HG03060 (cell line): ENCODE results near the gene USP33.
"Not testable (repeated sequence)": the region's sequence is repeated elsewhere in the genome, so short reads cannot be mapped to it uniquely, and the experiment has no call there.

Experiments
- ATAC-seq: cut with Tn5 transposase; IDR thresholded peaks from one replicate; pipeline ENCODE4 v1.9.1; 2021; ENCODE audit warnings: low read depth, moderate number of reproducible peaks; ENCODE audit not compliant: unreplicated experiment

The USP33 gene

DNA sequence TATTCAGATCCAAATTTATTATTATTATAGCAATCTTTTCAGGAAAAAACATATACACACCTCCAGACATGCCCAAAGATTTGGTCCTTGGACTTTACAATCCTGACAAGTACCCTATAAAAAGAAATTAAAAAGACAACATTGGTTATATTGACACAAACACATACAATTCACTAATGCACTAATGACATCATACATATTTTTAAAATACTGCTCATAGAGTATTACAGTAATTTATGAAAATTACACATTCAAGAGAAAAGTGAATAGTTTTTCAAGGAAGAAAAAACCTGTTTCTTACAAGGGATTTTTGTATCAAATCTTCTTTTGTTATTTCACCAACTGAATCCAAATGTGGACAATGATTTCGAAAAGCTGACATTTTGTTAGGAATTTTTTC is 18.3 kb downstream of the USP33 start:
- ATAC-seq: no peak

DNA sequence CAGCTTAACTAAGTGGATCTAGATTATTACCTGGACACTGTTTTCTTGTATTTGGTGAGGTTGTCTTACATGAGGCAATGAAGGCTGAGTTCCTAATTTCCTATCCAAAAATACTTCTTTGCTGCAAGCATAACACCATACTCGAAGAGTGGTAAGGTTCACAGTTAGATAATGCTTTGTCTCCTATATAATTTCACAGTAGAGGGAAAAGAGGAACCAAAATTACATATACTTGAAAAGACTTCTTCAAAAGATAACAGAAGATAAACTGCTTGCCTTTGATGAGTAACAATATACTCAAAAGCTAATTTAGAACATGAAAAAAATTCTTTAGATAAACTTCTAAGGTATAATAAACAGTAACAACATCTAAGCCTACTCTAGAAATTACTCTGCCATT is 20.4 kb downstream of the USP33 start:
- ATAC-seq: no peak

DNA sequence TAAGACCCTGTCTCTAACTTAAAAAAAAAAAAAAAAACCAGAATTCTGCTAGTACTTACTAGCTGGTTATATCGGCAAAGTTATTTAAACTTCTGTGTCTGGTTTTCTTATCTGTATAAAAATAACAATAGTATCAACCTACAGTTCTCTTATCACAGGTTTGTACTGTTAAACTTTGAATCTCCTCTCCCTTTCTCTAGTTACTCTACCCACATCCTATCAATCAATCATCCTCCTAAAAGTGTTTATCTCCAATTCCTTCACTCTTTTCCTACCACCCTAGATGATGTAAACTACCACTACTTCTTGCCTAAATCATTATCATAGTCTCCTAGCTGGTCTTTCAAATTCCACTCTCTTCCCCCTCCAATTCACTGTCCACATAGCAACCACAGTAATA is 27.6 kb downstream of the USP33 start:
- no peak for ATAC-seq

DNA sequence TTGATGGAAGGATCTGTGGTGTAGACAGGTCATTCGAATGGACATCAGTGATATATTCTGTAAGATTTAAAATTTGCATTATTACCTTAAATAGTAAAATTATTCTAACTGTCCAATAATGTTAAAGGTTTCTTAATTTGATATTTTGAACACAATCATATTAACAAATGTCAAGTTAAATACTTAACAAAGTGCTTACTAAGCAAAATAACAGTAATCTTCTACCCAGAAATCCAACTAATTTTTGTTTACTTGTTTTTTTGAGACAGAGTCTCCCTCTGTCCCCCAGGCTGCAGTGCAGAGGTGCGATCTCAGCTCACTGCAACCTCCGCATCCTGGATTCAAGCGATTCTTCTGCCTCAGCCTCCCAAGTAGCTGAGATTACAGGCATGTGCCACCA is 33.9 kb downstream of the USP33 start:
- no peak for ATAC-seq

DNA sequence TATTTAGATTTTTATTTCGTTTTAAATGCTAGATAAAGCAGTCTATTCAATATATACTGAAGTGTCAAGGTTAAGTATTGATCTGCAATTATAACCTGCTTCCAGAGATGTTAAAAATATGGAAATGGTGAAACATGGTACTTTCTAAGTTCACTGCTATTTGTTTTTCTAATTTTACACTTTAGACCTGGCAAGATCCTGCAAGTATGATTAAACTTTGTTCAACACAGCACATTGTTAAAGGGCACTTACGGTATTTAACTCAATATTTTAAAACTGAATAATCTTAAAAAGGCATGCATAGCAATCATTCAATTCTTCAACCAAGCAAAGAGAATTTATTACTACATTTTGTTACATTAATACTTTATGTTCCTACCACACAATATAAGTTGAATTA is 41.5 kb downstream of the USP33 start:
- ATAC-seq: no peak

DNA sequence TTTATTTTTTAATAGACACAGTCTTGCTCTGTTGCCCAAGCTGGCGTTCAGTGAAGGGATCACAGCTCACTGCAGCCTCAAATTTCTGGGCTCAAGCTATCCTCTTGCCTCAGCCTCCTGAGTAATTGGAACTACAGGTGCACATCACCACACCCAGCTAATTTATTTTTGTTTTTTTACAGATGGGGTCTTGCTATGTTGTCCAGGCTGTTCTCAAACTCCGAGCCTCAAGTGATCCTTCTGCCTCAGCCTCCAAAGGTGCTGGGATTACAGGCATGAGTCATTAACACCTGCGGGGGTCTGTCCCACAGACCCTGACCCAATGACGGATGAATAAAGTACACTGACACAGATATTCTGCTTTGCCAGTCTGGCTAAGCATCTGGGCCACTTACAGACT is 43.6 kb downstream of the USP33 start:
- ATAC-seq: no peak

DNA sequence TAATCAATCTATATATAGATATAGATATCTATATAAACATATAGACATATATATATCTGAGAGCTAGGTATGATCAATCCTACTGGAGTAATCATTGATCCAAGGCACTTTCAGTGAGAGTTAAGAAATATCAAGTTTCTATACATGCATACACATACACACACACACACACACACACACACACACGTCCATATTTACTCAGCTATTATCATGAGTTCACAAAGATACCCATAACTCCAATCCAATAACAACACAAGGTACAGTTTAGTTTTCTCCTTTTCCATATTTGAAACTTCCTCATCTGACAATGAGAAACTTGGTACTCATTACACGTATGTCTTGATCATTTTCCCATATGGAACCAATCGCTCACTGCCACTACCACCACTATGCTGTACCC is 49.9 kb downstream of the USP33 start:
- no peak for ATAC-seq

DNA sequence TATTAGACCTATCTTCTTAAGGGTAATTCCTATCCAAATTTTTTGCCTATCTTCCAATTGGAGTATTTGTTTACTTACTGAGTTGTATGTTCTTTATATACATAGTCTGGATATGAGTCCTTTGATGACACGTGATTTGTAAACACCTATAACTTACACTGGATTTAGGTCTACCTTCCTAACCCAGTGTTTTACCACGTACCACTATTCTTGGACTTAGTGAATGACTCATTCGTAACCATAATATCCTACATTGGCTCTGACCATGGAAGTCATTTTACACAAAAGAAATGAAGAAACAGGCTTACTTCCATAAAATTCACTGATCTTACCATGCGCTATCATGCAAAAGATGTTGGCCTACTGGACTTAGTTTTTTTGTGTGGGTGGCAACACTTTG is 53.3 kb downstream of the USP33 start:
- ATAC-seq: no peak

DNA sequence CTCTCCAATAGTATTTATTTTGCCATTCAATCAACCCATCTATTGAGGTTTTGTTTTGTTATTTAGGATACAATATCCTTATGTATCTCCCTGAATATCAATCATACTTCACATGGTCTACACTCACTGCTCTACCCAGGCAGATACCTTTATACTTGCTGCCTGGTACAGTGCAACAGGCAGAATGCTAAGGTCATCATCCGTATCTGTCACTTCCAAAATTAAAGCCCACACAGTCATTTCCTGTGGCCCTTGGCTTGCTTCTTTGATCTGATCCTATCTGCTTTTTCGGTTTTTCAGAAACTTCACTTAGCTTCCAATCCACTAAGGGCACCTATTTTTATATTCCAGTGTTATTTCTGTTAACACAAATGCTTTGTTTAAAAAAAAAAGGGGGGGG is 54.9 kb downstream of the USP33 start:
- ATAC-seq: no peak

DNA sequence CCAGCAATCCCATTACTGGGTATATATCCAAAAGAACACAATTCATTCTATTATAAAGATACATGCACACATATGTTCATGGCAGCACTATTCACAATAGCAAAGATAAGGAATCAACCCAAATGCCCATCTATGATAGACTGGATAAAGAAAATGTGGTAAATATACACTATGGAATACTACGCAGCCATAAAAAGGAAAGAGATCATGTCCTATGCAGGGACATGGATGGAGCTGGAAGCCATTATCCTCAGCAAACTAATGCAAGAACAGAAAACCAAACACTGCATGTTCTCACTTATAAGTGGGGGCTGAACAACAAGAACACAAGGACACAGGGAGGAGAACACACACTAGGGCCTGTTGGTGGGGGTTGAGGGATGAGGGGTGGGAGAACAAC is 60.0 kb downstream of the USP33 start:
- not testable (repeated sequence) for ATAC-seq

DNA sequence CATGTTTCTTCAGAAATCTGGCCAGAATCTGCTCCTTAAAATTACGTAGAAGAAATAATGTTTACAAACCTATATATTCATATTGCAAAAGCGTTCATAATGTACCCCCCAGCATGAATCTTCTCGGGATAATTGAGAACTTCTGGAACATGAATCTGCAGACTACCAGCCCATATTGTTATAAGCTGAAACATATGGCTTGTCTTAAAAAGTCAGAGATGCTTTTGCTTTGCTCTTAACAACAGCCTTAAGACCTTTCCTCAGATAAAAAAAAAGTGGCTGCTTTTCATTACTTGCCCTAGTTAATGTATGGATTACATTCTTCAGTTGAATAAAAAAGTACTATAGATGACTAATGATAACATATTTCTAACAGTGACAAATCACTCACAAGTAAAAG is 62.2 kb downstream of the USP33 start:
- ATAC-seq: no peak

DNA sequence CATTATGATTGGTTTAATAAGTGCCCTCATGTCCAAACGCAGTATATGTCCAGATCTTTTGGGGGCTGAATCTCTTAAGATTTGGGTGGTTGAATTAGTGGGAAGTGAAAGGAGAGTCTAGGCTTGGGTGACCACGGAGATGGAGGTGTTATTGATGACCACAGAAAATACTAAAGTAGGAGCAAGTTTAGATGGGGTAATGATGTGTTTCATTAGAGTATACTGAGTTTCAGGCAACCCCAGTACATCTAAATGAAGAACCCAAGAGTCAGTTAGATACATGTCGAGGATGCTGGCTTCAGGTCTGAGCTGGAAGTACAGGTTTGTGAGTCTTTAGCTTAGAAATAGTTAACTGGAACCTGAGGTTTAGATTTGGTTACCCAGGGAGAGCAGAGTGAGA is 70.7 kb downstream of the USP33 start:
- ATAC-seq: peak; percentile 52

DNA sequence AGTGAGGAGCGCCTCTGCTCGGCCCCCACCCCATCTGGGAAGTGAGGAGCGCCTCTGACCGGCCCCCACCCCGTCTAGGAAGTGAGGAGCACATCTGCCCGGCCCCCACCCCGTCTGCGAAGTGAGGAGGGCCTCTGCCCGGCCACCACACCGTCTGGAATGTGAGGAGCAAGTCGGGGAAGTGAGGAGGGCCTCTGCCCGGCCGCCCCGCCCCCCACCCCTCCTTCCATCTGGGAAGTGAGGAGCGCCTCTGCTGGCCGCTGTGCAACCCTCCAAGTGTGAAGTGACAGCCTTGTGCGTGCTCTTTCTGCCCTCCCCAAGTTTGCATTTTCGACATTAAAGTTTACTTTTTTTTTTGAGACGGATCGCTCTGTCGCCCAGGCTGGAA is 72.1 kb downstream of the USP33 start:
- ATAC-seq: no peak

DNA sequence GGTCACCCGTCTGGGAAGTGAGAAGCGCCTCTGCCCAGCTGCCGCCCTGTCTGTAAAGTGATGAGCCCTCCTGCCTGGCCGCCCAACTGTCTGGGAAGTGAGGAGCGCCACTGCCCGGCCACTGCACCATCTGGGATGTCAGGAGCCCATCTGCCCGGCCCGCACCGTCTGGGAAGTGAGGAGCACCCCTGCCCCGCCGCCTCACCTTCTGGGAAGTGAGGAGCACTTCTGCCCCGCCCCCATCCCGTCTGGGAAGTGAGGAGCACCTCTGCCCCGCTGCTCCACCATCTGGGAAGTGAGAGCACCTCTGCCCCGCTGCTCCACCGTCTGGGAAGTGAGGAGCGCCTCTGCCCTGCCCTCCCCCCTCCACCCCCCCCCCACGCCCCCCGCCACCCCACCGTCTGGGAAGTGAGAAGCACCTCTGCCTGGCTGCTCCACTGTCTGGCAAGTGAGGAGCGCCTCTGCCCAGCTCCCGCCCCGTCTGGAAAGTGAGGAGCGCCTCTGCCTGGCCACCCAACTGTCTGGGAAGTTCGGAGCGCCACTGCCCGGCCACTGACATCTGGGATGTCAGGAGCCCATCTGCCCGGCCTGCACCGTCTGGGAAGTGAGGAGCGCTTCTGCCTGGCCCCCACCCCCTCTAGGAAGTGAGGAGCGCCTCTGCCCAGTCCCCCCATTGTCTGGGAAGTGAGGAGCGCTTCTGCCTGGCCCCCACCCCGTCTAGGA is 72.7 kb downstream of the USP33 start:
- ATAC-seq: no peak

DNA sequence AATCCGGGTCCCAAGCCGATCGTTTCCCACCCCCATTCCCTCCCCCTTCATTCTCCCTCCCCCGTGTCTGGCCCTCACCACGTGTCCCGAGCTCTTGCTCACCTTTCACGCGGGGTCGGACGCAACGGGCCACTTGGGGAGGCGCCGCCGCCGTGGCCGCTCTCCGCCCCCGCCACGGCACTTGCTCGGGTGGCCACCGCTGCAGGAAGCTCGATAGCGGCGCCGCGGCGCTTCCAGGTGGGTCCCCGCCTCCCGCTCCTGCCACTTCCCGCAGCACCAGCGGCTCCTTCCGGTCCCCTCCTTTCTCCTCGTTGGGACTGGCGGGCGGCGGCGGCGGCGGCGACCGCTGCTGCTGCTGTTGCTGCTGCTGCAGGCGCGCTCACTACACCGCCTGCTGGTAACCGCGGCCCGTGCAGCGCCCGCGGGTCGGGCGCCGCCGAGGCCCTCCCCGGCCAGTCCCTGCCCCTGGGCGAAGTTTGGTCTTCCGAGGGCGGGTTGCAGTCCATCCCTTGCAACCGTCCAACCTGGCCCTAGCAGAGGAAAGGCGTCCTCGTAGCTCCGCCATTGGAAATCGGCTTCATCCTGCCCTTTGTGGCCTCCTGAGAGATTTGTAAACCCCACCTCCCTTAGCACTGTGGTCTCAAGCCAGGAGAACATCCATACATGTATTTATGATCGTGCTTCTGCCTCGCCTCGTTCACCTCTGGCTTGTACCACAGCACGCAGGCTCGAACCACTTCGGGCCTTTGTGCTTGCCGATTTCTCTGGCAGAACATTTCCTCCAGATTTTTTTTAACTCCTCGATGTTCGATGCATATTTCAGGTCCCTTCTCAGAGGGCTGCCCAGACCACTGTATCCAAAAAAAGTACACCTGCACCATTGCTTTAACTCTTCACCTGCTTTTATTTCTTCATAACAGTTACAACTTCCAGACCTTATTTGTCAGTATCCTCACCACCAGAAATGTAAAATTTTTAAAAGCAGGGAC is 76.2 kb downstream of the USP33 start:
- peak; percentile 38 for ATAC-seq

DNA sequence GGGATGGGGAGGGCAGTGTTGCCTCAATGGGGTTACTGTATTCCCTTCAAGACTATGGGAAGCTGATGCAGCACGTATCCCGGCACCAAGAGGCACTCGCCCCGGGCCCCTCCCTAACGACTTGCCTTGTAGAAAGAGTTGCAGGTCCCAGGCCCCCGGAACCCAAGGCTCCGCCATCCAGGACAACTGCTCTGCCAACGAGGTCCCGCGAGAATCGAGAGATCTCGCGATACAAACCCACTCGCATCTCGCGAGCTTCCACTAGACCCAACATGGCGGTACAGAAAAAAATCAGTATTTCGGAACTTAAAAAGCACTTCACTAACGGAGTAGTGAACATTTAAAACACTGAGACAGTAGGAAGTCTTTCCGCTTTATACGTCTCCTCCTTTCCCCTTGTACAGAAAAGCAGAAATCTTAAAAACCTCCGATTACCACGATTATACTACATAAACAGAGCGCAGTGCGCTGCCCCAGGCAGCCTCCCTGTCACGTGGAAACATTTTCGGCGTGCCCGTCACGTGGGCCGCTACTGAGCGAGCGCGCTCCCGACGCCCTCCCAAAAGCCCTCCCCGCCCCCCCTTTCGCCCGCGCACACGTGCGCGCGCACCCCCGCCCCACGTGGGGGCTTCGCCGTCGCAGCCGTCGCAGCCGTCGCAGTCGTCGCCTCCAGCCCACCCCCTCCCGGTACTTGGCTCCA is 77.0 kb downstream of the USP33 start, which contains the start of gene ZZZ3:
ZZZ3 (minus strand) TSS at position 199 of the 700 bp plus-strand sequence. CDS start 49,304 bp downstream, outside the sequence.
- ATAC-seq: peak; percentile 76

DNA sequence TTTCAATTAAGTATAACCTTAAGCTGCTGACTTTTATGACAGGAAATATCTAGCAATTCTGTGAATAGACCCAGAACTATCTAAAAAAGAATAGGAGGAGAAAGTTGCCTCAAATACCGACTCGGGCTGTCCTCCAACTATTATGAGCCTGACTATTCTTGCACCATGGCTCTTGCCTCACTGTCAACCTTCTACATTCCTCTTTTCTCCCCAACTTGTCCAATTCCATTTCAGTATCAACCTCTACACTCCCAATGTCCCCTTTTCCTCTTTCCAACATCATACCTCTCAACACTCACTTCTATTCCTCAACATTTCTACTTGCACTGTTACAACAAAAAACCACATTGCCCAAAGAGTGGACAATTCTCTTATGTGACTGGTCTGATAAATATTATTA is 79.5 kb downstream of the USP33 start:
- ATAC-seq: no peak

DNA sequence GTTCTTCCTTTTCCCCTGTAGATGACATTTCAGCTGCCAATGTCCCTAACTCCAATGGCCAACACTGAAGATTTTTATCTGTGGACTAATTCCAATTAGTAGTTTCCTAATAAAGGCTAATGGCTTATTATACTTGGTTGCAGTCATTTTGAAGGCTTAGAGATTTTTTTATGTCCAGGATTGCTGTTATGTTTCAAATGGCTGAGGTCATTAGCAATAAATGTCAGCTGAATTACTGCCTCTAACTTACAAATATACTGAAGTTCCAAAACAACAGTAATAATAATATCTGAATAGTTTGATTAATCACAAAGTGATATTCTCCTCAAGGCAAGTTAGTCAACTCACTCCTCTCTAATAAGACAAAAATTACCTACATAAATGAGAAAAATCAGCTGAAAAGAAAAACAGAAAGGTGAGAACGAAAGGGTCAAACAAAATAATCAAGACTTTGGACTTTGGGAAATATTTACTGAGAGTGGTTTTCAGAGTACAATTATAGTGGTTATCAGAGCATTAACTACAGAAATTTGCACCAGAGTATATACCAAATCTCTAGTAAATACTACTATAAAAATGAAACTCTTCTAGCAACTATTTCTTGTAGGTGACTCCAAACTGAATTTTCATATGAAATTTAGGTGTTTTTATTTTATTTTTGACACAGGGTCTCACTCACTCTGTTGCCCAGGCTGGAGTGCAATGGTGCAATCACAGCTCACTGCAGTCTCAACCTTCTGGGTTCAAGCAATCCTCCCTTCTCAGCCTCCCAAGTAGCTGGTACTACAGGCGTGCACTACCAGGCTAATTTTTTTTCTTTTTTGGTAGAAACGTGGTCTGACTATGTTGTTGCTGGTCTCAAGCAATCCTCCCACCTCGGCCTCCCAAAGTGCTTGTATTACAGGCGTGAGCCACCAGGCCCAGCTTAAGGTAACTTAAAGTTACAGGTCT is 80.7 kb downstream of the USP33 start:
- no peak for ATAC-seq

DNA sequence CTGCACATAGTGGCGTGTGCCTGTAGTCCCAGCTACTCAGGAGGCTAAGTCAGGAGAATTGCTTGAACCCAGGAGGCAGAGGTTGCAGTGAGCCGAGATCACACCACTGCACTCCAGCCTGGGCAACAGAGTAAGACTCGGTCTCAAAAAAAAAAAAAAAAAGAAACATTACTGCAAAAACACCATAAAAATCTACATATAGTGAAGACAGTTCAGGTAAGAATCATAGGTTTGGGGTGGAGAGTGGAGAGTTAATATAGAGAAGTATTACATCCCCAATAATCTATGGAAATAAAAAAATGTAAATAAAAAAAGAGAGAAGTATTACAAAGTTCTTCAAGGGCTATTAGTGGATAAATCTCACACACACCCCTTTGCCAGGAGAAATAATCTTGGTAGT is 84.8 kb downstream of the USP33 start:
- ATAC-seq: not testable (repeated sequence)
